NCI-H226 (cell line): Measurements from ENCODE around the gene GBF1.

Experiments used
- DNase-seq: peaks from one replicate; pipeline ENCODE4 v3.0.0-alpha.2; 2015

Gene GBF1

GRCh38 chr10:102309236-102309635, 63.9 kb downstream of the GBF1 start:
- no peak for DNase-seq

GRCh38 chr10:102309916-102310315, 64.6 kb downstream of the GBF1 start:
- no peak for DNase-seq

- no peak for DNase-seq
These were observed 65.2 kb downstream of the GBF1 start for GRCh38 chr10:102310361-102311024.

GRCh38 chr10:102311025-102311420, 65.7 kb downstream of the GBF1 start:
- DNase-seq: no peak

GRCh38 chr10:102312683-102313082, 67.4 kb downstream of the GBF1 start:
- DNase-seq: peak; percentile 4

GRCh38 chr10:102313221-102313896, 68.0 kb downstream of the GBF1 start:
- DNase-seq: no peak

GRCh38 chr10:102314801-102315200, 69.5 kb downstream of the GBF1 start:
- no peak for DNase-seq

GRCh38 chr10:102316421-102316820, 71.1 kb downstream of the GBF1 start:
- no peak for DNase-seq

GRCh38 chr10:102322914-102323313, 77.6 kb downstream of the GBF1 start:
- DNase-seq: no peak

- peak; percentile 66 for DNase-seq
These were observed 78.7 kb downstream of the GBF1 start for GRCh38 chr10:102324061-102324460.

GRCh38 chr10:102326031-102326430, 80.7 kb downstream of the GBF1 start:
- no peak for DNase-seq

- DNase-seq: no peak
These were observed 81.7 kb downstream of the GBF1 start for GRCh38 chr10:102327002-102327401.

- DNase-seq: no peak
These were observed 82.3 kb downstream of the GBF1 start for GRCh38 chr10:102327641-102328040.

- DNase-seq: no peak
These were observed 87.4 kb downstream of the GBF1 start for GRCh38 chr10:102332772-102333171.

GRCh38 chr10:102334101-102334500, 88.8 kb downstream of the GBF1 start:
- DNase-seq: peak; percentile 88

GRCh38 chr10:102335184-102335583, 89.9 kb downstream of the GBF1 start:
- no peak for DNase-seq

GRCh38 chr10:102341038-102341688, 95.8 kb downstream of the GBF1 start:
- DNase-seq: no peak

- no peak for DNase-seq
These were observed 97.1 kb downstream of the GBF1 start for GRCh38 chr10:102342458-102342857.

- peak; percentile 78 for DNase-seq
These were observed 97.6 kb downstream of the GBF1 start for GRCh38 chr10:102342958-102343357.

GRCh38 chr10:102344067-102344466, 98.7 kb downstream of the GBF1 start:
- peak; percentile 83 for DNase-seq

GRCh38 chr10:102347236-102347828, 102.0 kb downstream of the GBF1 start:
- peak; percentile 36 for DNase-seq

GRCh38 chr10:102352066-102352715, 106.9 kb downstream of the GBF1 start:
- DNase-seq: peak; percentile 42

GRCh38 chr10:102354451-102354850, 109.1 kb downstream of the GBF1 start:
- DNase-seq: no peak
